HepG2 (cell line): ENCODE results near the gene U2AF2. TPM values are rescaled to one million over a fixed set of nuclear protein-coding genes. Genes with fewer than 3 reads are reported as not detected.

ENCODE experiments used
- HNF4G ChIP-seq, 2 experiments: sonication (generic) in 1 of 2; formaldehyde crosslinking in 1 of 2; IDR thresholded peaks; 2 replicates each; pipeline versions ENCODE4 v1.4.0 to v1.6.1; 2011 to 2020; ENCODE audit warnings: borderline replicate concordance in 2 of 2, low read depth in 2 of 2, mild to moderate bottlenecking in 2 of 2, low read length in 1 of 2, missing genetic modification reagents in 1 of 2, moderate library complexity in 1 of 2
- HNRNPL ChIP-seq: fragments of 200-400 bp; formaldehyde crosslinking; IDR thresholded peaks from 2 replicates; pipeline ENCODE4 v1.6.1; 2017; ENCODE audit warnings: mild to moderate bottlenecking, low read depth, low read length
- JUNB ChIP-seq: sonication (generic); formaldehyde crosslinking; IDR thresholded peaks from 2 replicates; pipeline ENCODE4 v1.8.0; 2022; ENCODE audit warnings: missing genetic modification reagents, mild to moderate bottlenecking, borderline replicate concordance
- MXD3 ChIP-seq: IDR thresholded peaks from 2 replicates; pipeline ENCODE4 v1.6.1; 2016; ENCODE audit warnings: mild to moderate bottlenecking, missing biosample characterization, missing genetic modification reagents
- MYC ChIP-seq: sonication (generic); formaldehyde crosslinking; IDR thresholded peaks from 2 replicates; pipeline ENCODE4 v1.9.0; 2021; ENCODE audit warnings: missing genetic modification reagents, borderline replicate concordance
- NONO ChIP-seq, 2 experiments: fragments of 450-650 bp in 1 of 2; sonication (generic) in 1 of 2; formaldehyde crosslinking in 1 of 2; IDR thresholded peaks in 1 of 2; conservative IDR thresholded peaks in 1 of 2; 2 replicates each; pipeline versions ENCODE4 v1.6.1 to v1.8.0; 2017 to 2022; ENCODE audit warnings: mild to moderate bottlenecking in 1 of 2, missing genetic modification reagents in 1 of 2, moderate library complexity in 1 of 2
- REXO4 ChIP-seq: sonication (generic); formaldehyde crosslinking; IDR thresholded peaks from 2 replicates; pipeline ENCODE4 v1.8.0; 2022; ENCODE audit warnings: missing genetic modification reagents, mild to moderate bottlenecking, borderline replicate concordance
- U2AF2 ChIP-seq: fragments of 200-400 bp; formaldehyde crosslinking; IDR thresholded peaks from 2 replicates; pipeline ENCODE4 v1.6.1; 2017; ENCODE audit warnings: low read depth, mild to moderate bottlenecking, low read length
- USF2 ChIP-seq, 2 experiments: sonication (generic) in 1 of 2; formaldehyde crosslinking in 1 of 2; IDR thresholded peaks; 2 replicates each; pipeline versions ENCODE4 v1.5.1 to v1.6.1; 2011 to 2020; ENCODE audit warnings: borderline replicate concordance in 1 of 2, low read depth in 1 of 2, low read length in 1 of 2, mild to moderate bottlenecking in 1 of 2, missing genetic modification reagents in 1 of 2, moderate library complexity in 1 of 2
- ZIK1 ChIP-seq: sonication (generic); formaldehyde crosslinking; IDR thresholded peaks from 2 replicates; pipeline ENCODE4 v1.5.0; 2020; ENCODE audit warnings: mild to moderate bottlenecking, low read depth, missing genetic modification reagents, borderline replicate concordance
- polyA plus RNA-seq, 8 experiments: library from polyadenylated mRNA; depleted of rRNA in 3 of 8; stranded (reverse) in 7 of 8; unstranded in 1 of 8; fragments of >200 nt; fragmentation: Illumina TruSeq in 4 of 8; extraction: Trizol in 4 of 8; gene quantifications; 2 replicates each; pipeline versions ENCODE4 v1.2.1 to v1.2.3, GENCODE V29; 2011 to 2016; ENCODE audit warnings: low read depth in 4 of 8, missing spikeins in 1 of 8, mixed read lengths in 1 of 8; ENCODE audit not compliant: insufficient read depth in 1 of 8
- total RNA-seq, 5 experiments: library from RNA; depleted of rRNA; stranded (reverse); fragments of >200 nt; fragmentation: Illumina TruSeq; extraction: Trizol; gene quantifications; 2 replicates each; pipeline ENCODE4 v1.2.3, GENCODE V29; 2016; ENCODE audit warnings: low read depth in 1 of 5
- TF ChIP-seq, protein P1 (sequence below): sonication (generic); formaldehyde crosslinking; IDR thresholded peaks from 2 replicates; pipeline ENCODE4 v1.5.1; 2020; ENCODE audit warnings: missing genetic modification reagents, mild to moderate bottlenecking, borderline replicate concordance
- TF ChIP-seq, protein P2 (sequence below): sonication (generic); formaldehyde crosslinking; IDR thresholded peaks from 2 replicates; pipeline ENCODE4 v1.5.0; 2020; ENCODE audit warnings: mild to moderate bottlenecking, missing genetic modification reagents
- TF ChIP-seq, protein P3 (sequence below): sonication (generic); formaldehyde crosslinking; conservative IDR thresholded peaks from 2 replicates; pipeline ENCODE4 v1.4.0; 2020; ENCODE audit warnings: missing genetic modification reagents
- TF ChIP-seq, protein P4 (sequence below): sonication (generic); formaldehyde crosslinking; IDR thresholded peaks from 2 replicates; pipeline ENCODE4 v1.4.0; 2020; ENCODE audit warnings: missing genetic modification reagents, mild to moderate bottlenecking, borderline replicate concordance

U2AF2 gene
- total and polyA plus RNA-seq, 2 of the 13 experiments (the other 11 are each of a cell fraction or from before 2014, with no cell fraction given) = 84.3 to 124 TPM

GRCh38 chr19:55647732-55648584 is 6.9 kb upstream of the U2AF2 start, which contains the start of gene CCDC106 (continued):
- TF ChIP-seq, protein P1, sequence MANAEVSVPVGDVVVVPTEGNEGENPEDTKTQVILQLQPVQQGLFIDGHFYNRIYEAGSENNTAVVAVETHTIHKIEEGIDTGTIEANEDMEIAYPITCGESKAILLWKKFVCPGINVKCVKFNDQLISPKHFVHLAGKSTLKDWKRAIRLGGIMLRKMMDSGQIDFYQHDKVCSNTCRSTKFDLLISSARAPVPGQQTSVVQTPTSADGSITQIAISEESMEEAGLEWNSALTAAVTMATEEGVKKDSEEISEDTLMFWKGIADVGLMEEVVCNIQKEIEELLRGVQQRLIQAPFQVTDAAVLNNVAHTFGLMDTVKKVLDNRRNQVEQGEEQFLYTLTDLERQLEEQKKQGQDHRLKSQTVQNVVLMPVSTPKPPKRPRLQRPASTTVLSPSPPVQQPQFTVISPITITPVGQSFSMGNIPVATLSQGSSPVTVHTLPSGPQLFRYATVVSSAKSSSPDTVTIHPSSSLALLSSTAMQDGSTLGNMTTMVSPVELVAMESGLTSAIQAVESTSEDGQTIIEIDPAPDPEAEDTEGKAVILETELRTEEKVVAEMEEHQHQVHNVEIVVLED (CRISPR knock-in tag) = no peak; the same call in 1 of the 2 replicates
- TF ChIP-seq MXD3 (CRISPR knock-in tag) = peak; percentile 71
- TF ChIP-seq NONO (IDR thresholded peaks at IDR 0.05) = no peak
- TF ChIP-seq NONO (CRISPR knock-in tag; conservative IDR thresholded peaks at IDR 0.05) = peak; percentile 61; the same call in 1 of the 2 replicates
- TF ChIP-seq MYC = 0 out of 2 replicates have a peak, but pooled peaks have one; percentile 45
- no peak for TF ChIP-seq HNF4G (IDR thresholded peaks at IDR 0.05; ENCODE audit: borderline replicate concordance, low read depth, low read length)
- no peak for TF ChIP-seq HNF4G (CRISPR knock-in tag; IDR thresholded peaks at IDR 0.05; ENCODE audit: borderline replicate concordance, low read depth)
- TF ChIP-seq ZIK1 = no peak
- no peak for TF ChIP-seq U2AF2
- TF ChIP-seq, protein P2, sequence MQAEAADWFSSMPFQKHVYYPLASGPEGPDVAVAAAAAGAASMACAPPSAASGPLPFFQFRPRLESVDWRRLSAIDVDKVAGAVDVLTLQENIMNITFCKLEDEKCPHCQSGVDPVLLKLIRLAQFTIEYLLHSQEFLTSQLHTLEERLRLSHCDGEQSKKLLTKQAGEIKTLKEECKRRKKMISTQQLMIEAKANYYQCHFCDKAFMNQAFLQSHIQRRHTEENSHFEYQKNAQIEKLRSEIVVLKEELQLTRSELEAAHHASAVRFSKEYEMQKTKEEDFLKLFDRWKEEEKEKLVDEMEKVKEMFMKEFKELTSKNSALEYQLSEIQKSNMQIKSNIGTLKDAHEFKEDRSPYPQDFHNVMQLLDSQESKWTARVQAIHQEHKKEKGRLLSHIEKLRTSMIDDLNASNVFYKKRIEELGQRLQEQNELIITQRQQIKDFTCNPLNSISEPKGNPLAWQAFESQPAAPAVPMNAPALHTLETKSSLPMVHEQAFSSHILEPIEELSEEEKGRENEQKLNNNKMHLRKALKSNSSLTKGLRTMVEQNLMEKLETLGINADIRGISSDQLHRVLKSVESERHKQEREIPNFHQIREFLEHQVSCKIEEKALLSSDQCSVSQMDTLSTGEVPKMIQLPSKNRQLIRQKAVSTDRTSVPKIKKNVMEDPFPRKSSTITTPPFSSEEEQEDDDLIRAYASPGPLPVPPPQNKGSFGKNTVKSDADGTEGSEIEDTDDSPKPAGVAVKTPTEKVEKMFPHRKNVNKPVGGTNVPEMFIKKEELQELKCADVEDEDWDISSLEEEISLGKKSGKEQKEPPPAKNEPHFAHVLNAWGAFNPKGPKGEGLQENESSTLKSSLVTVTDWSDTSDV (CRISPR knock-in tag) = no peak
- TF ChIP-seq REXO4 (CRISPR knock-in tag) = no peak
- no peak for TF ChIP-seq USF2 (IDR thresholded peaks at IDR 0.05; ENCODE audit: low read depth, low read length)
- TF ChIP-seq USF2 (CRISPR knock-in tag; IDR thresholded peaks at IDR 0.05; ENCODE audit: borderline replicate concordance) = no peak; the same call in 1 of the 2 replicates
- TF ChIP-seq, protein P3, sequence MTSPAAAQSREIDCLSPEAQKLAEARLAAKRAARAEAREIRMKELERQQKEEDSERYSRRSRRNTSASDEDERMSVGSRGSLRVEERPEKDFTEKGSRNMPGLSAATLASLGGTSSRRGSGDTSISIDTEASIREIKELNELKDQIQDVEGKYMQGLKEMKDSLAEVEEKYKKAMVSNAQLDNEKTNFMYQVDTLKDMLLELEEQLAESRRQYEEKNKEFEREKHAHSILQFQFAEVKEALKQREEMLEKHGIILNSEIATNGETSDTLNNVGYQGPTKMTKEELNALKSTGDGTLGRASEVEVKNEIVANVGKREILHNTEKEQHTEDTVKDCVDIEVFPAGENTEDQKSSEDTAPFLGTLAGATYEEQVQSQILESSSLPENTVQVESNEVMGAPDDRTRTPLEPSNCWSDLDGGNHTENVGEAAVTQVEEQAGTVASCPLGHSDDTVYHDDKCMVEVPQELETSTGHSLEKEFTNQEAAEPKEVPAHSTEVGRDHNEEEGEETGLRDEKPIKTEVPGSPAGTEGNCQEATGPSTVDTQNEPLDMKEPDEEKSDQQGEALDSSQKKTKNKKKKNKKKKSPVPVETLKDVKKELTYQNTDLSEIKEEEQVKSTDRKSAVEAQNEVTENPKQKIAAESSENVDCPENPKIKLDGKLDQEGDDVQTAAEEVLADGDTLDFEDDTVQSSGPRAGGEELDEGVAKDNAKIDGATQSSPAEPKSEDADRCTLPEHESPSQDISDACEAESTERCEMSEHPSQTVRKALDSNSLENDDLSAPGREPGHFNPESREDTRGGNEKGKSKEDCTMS (CRISPR knock-in tag) = no peak
- no peak for TF ChIP-seq HNRNPL
- TF ChIP-seq, protein P4, sequence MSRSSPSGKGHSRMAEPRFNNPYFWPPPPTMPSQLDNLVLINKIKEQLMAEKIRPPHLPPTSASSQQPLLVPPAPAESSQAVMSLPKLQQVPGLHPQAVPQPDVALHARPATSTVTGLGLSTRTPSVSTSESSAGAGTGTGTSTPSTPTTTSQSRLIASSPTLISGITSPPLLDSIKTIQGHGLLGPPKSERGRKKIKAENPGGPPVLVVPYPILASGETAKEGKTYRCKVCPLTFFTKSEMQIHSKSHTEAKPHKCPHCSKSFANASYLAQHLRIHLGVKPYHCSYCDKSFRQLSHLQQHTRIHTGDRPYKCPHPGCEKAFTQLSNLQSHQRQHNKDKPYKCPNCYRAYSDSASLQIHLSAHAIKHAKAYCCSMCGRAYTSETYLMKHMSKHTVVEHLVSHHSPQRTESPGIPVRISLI = no peak
- TF ChIP-seq JUNB = no peak
